ENCODE measurements around the gene CRB2. TPM values are rescaled to one million over a fixed set of nuclear protein-coding genes. Genes with fewer than 3 reads are reported as not detected.

Gene CRB2
- total RNA-seq, 4 donors from 2014 or later = 0.11 TPM; not detected in 3

DNA sequence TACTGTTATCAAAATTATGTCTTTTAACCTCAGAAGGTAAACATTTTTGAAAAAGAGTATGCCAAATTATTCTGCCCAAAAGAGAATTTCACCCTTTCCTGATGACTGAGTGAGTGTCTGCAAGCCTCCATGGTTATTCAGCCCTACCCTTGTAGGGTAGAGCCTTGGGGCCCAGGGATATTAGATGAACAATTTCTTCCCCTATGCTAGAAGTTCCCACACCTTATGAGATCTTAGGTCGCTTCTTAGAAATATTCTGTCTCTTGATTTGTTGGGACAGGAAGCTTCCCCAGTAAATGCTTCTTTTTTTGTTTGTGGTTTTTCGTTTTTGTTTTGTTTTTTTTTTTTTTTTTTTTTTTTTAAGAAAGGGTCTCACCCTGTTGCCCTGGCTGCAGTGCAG lies 3.1 kb downstream of the CRB2 start:
- no peak for DNase-seq
- no peaks in the 10 kb centered on the region for H3K27me3 ChIP-seq
- no peak overlapping the region for H3K27ac ChIP-seq
- H3K9me3 ChIP-seq = no peaks in the 10 kb centered on the region
- no peak overlapping the region for H3K4me3 ChIP-seq (replicated peaks in 1 of 3)
- H3K4me1 ChIP-seq = peaks cover 3 to 34% of the 10 kb centered on the region in 2 donors
- intact Hi-C loops (cut with DNase I) = no loop called here
- TF ChIP-seq POLR2A (IDR thresholded peaks at IDR 0.05) = no peak
- TF ChIP-seq, protein P1, sequence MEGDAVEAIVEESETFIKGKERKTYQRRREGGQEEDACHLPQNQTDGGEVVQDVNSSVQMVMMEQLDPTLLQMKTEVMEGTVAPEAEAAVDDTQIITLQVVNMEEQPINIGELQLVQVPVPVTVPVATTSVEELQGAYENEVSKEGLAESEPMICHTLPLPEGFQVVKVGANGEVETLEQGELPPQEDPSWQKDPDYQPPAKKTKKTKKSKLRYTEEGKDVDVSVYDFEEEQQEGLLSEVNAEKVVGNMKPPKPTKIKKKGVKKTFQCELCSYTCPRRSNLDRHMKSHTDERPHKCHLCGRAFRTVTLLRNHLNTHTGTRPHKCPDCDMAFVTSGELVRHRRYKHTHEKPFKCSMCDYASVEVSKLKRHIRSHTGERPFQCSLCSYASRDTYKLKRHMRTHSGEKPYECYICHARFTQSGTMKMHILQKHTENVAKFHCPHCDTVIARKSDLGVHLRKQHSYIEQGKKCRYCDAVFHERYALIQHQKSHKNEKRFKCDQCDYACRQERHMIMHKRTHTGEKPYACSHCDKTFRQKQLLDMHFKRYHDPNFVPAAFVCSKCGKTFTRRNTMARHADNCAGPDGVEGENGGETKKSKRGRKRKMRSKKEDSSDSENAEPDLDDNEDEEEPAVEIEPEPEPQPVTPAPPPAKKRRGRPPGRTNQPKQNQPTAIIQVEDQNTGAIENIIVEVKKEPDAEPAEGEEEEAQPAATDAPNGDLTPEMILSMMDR (IDR thresholded peaks at IDR 0.05) = no peak
- no peaks in the 10 kb centered on the region for H3K36me3 ChIP-seq
- 77 to 90% methylated on average over 2 of the region's 2 CpGs for WGBS, 2 donors

DNA sequence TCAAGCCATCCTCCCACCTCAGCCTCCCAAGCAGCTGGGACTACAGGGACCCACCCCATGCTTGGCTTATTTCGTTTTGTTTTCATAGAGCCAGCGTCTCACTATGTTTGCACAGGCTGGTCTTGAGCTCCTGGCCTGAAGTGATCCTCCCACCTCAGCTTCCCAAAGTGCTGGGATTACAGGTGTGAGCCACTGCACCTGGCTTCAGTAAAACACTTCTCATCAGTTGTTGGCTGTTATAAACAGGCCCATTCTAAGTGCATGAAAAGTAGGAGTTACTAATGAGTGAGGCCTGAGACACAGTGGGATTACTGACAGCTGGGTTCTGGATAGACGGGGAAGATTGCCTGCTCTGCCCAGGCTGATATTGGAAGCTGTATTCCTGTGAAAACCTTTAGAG lies 3.5 kb downstream of the CRB2 start:
- 46 to 61% methylated on average over 3 of the region's 3 CpGs for WGBS, 2 donors
- no peaks in the 10 kb centered on the region for H3K9me3 ChIP-seq
- DNase-seq = no peak
- TF ChIP-seq, protein P1 (IDR thresholded peaks at IDR 0.05) = no peak
- TF ChIP-seq POLR2A (IDR thresholded peaks at IDR 0.05) = no peak
- no peaks in the 10 kb centered on the region for H3K27me3 ChIP-seq
- intact Hi-C loops (cut with DNase I) = no loop called here
- H3K27ac ChIP-seq = no peak overlapping the region
- H3K36me3 ChIP-seq = no peaks in the 10 kb centered on the region
- no peak overlapping the region for H3K4me3 ChIP-seq (replicated peaks in 1 of 3)
- peaks cover 0 to 29% of the 10 kb centered on the region in 2 donors for H3K4me1 ChIP-seq

DNA sequence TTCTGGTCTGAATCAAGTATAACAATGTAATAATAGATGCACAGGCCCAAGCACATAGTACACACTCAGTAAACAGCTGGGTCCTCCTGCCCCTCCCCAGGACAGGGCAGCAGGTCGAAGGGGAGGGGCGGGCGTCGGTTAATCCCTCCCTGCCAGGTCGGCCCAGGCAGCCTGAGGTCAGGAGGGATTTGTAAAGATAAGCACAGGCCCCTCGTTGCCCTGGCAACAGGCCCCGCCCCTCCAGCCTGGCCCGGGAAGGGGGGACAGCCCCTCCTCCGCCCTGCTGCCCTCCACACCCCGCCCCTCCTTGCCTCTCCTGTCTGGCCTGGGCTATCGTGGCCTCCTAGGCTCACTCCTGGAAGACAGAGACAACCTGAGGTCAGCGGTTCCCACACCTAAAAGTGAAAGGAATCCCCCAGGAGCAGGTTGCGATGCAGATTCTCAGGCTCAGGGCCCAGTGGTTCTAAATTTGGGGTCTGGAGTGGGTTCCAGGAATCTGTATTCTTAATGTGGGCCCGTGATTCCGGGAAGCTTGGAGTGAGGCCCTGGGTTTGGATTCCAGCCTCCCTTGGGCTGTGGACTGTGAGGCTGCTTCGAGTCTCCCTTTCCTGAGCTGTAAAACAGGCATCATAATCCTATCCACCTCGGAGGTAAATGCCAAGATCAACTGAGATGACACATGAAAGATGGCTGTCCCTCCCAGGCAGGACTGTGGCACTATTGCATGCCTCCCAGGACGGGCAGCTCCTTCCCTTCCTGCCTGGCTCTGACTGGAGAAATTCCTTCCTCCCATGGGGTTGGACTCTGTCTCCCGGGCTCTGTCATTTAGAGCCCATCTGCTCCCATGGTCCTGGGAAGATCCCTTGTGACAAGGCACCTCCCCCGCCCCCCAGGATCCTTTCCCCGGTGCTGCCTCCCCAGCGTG lies 4.4 kb downstream of the CRB2 start:
- Histone ChIP-seq H3K4me3 (replicated peaks in 1 of 3) (no peak overlapping the region), H3K27ac (no peak overlapping the region), H3K9me3 (no peaks in the 10 kb centered on the region), H3K4me1 (peaks cover 0 to 22% of the 10 kb centered on the region in 2 donors), H3K36me3 (no peaks in the 10 kb centered on the region), H3K27me3 (no peaks in the 10 kb centered on the region)
- intact Hi-C loops (cut with DNase I) = no loop called here
- 34 to 44% methylated on average over 11 to 15 of the region's 22 CpGs for WGBS, 2 donors
- TF ChIP-seq, protein P1 (IDR thresholded peaks at IDR 0.05) = no peak
- TF ChIP-seq POLR2A (IDR thresholded peaks at IDR 0.05) = no peak
- peak; percentile 49 to 73 for DNase-seq

DNA sequence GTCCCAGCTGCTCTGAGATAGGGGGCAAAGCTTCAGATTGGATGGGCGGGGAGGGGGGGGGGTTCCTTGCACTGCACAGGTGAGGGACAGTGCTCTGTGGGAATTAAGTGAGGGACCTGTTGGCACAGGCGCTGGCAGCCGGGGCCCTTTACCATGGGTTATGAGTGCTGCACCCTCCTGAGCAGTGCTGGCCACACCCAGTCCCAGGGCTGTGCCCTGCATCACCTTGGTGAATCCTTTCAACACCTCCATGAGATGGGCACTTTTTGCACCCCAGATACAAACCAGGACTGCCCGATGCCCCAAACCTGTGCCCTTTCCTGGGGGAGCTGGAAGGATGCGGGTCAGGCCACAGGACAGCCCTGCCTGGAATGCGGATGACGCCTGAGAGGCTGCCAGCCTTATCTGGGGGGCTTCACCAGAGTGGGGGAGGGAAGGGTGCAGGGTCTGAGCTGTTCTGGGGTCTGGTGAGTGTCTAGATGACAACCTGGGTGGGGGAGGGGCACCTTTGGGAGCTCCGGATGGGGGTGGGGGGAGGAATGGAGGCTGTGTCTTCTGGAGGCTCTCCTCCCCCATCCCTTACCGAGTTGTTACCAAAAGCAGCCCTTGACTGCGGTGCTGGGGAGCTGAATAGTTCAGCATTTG lies 5.2 kb downstream of the CRB2 start:
- H3K9me3 ChIP-seq = no peaks in the 10 kb centered on the region

More for the DNA sequence above, 5.2 kb downstream of the CRB2 start:
- H3K36me3 ChIP-seq = no peaks in the 10 kb centered on the region
- H3K27ac ChIP-seq = no peak overlapping the region
- H3K27me3 ChIP-seq = no peaks in the 10 kb centered on the region
- DNase-seq = no peak
- no peak overlapping the region for H3K4me3 ChIP-seq (replicated peaks in 1 of 3)
- peaks cover 0 to 21% of the 10 kb centered on the region in 2 donors for H3K4me1 ChIP-seq
- TF ChIP-seq POLR2A (IDR thresholded peaks at IDR 0.05) = no peak
- TF ChIP-seq, protein P1 (IDR thresholded peaks at IDR 0.05) = no peak
- WGBS, 2 donors = 56 to 65% methylated on average over 6 to 9 of the region's 10 CpGs
- intact Hi-C loops (cut with DNase I) = no loop called here
